ENCODE results near the gene INSR. TPM values are rescaled to one million over a fixed set of nuclear protein-coding genes. Genes with fewer than 3 reads are reported as not detected.
A peak's percentile ranks its signal among the peaks of the same experiment; 100 is the strongest.

INSR gene
- total RNA-seq, 4 donors from 2014 or later: 38.9 to 101 (median 67.7) TPM

- no peak overlapping the region for H3K4me3 ChIP-seq (replicated peaks in 1 of 3)
- intact Hi-C loops (cut with DNase I): no loop called here
- WGBS, 2 donors: 96 to 98% methylated on average over 9 of the region's 9 CpGs
- H3K9me3 ChIP-seq: no peaks in the 10 kb centered on the region
- TF ChIP-seq CTCF (IDR thresholded peaks at IDR 0.05) (no peak), POLR2A (IDR thresholded peaks at IDR 0.05) (no peak)
- no peaks in the 10 kb centered on the region for H3K27me3 ChIP-seq
- H3K36me3 ChIP-seq: no peaks in the 10 kb centered on the region
- H3K27ac ChIP-seq: no peak overlapping the region
- no peak for DNase-seq
- peaks cover 6 to 9% of the 10 kb centered on the region in 2 donors for H3K4me1 ChIP-seq
These were observed 99.6 kb downstream of the INSR start for GRCh38 chr19:7194566-7194965.

- Histone ChIP-seq H3K27ac (no peak overlapping the region), H3K36me3 (no peaks in the 10 kb centered on the region), H3K4me1 (peaks cover 0 to 11% of the 10 kb centered on the region in 2 donors), H3K4me3 (replicated peaks in 1 of 3) (no peak overlapping the region), H3K27me3 (no peaks in the 10 kb centered on the region), H3K9me3 (no peaks in the 10 kb centered on the region)
- intact Hi-C loops (cut with DNase I): no loop called here
- TF ChIP-seq POLR2A (IDR thresholded peaks at IDR 0.05) (no peak), CTCF (IDR thresholded peaks at IDR 0.05) (no peak)
- 79 to 81% methylated on average over 7 of the region's 7 CpGs for WGBS, 2 donors
- DNase-seq: no peak
These were observed 102.1 kb downstream of the INSR start for GRCh38 chr19:7191946-7192691.

- H3K4me3 ChIP-seq (replicated peaks in 1 of 3): no peak overlapping the region
- no peaks in the 10 kb centered on the region for H3K9me3 ChIP-seq
- no peak for TF ChIP-seq POLR2A (IDR thresholded peaks at IDR 0.05)
- TF ChIP-seq CTCF (IDR thresholded peaks at IDR 0.05): no peak
- WGBS, 2 donors: 54 to 58% methylated on average over 12 of the region's 12 CpGs
- intact Hi-C loops (cut with DNase I): no loop called here
- no peak for DNase-seq
- peak overlapping the region in 2 of 3 donors; percentile 10 to 43 for H3K27ac ChIP-seq
- no peaks in the 10 kb centered on the region for H3K36me3 ChIP-seq
- peaks cover 0 to 7% of the 10 kb centered on the region in 2 donors for H3K4me1 ChIP-seq
- no peaks in the 10 kb centered on the region for H3K27me3 ChIP-seq
These were observed 105.2 kb downstream of the INSR start for GRCh38 chr19:7188698-7189629.

- Histone ChIP-seq H3K4me3 (replicated peaks in 1 of 3) (no peak overlapping the region), H3K36me3 (no peaks in the 10 kb centered on the region), H3K9me3 (no peaks in the 10 kb centered on the region), H3K27me3 (no peaks in the 10 kb centered on the region), H3K27ac (peak overlapping the region in 1 of 3 donors; percentile 43), H3K4me1 (peaks cover 6 to 16% of the 10 kb centered on the region in 2 donors)
- DNase-seq: no peak
- intact Hi-C loops (cut with DNase I): no loop called here
- 84 to 90% methylated on average over 10 of the region's 10 CpGs for WGBS, 2 donors
- TF ChIP-seq CTCF (IDR thresholded peaks at IDR 0.05): no peak
- no peak for TF ChIP-seq POLR2A (IDR thresholded peaks at IDR 0.05)
These were observed 106.4 kb downstream of the INSR start for GRCh38 chr19:7187605-7188339.

All from thyroid gland (tissue), 4 donors.